Trophoblast cell (in vitro differentiated cells and primary cell): ENCODE data around the gene BOC.

Experiments
- DNase-seq, 2 donors: peaks; one replicate each; pipeline ENCODE4 v3.0.0-alpha.2; 2016
- H2AFZ ChIP-seq: 2 replicates; pipeline ENCODE4 v1.6.1; 2013; ENCODE audit warnings: low read length, moderate library complexity, mild to moderate bottlenecking; ENCODE audit not compliant: insufficient read depth, poor library complexity
- H2AK5ac ChIP-seq: 2 replicates; pipeline ENCODE4 v1.6.1; 2013; ENCODE audit warnings: mild to moderate bottlenecking, low read length
- H2BK120ac ChIP-seq: 2 replicates; pipeline ENCODE4 v1.6.1; 2013; ENCODE audit warnings: low read length, mild to moderate bottlenecking, moderate library complexity; ENCODE audit not compliant: insufficient read depth, poor library complexity
- H2BK12ac ChIP-seq: 2 replicates; pipeline ENCODE4 v1.6.1; 2013; ENCODE audit warnings: mild to moderate bottlenecking, low read length, moderate library complexity
- H2BK5ac ChIP-seq: 2 replicates; pipeline ENCODE4 v1.6.1; 2013; ENCODE audit warnings: low read length, low read depth, moderate library complexity, mild to moderate bottlenecking; ENCODE audit not compliant: poor library complexity
- H3K14ac ChIP-seq: 2 replicates; pipeline ENCODE4 v1.6.1; 2013; ENCODE audit warnings: mild to moderate bottlenecking, low read length
- H3K18ac ChIP-seq: 2 replicates; pipeline ENCODE4 v1.6.1; 2013; ENCODE audit warnings: mild to moderate bottlenecking, low read length
- H3K23ac ChIP-seq: 2 replicates; pipeline ENCODE4 v1.6.1; 2013; ENCODE audit warnings: low read length
- H3K27ac ChIP-seq: 2 replicates; pipeline ENCODE4 v1.5.1; 2013; ENCODE audit warnings: low read depth, mild to moderate bottlenecking, inconsistent platforms, low read length, moderate library complexity
- H3K27me3 ChIP-seq: 2 replicates; pipeline ENCODE4 v1.6.1; 2013; ENCODE audit warnings: inconsistent platforms, mild to moderate bottlenecking, low read length, moderate library complexity; ENCODE audit not compliant: insufficient read depth
- H3K36me3 ChIP-seq, 2 experiments: 1 replicate in 1 of 2; 2 replicates in 1 of 2; pipeline ENCODE4 v1.6.1; 2013; ENCODE audit warnings: low read length in 2 of 2, mild to moderate bottlenecking in 2 of 2, moderate library complexity in 1 of 2; ENCODE audit not compliant: insufficient read depth in 2 of 2, control insufficient read depth in 1 of 2
- H3K4ac ChIP-seq: 2 replicates; pipeline ENCODE4 v1.6.1; 2013; ENCODE audit warnings: low read depth, mild to moderate bottlenecking, low read length, moderate library complexity
- H3K4me1 ChIP-seq, 2 experiments: 1 replicate in 1 of 2; 2 replicates in 1 of 2; pipeline ENCODE4 v1.6.1; 2013; ENCODE audit warnings: low read length in 2 of 2, mild to moderate bottlenecking in 2 of 2, moderate library complexity in 1 of 2; ENCODE audit not compliant: insufficient read depth in 2 of 2, control insufficient read depth in 1 of 2
- H3K4me2 ChIP-seq: 2 replicates; pipeline ENCODE4 v1.6.1; 2013; ENCODE audit warnings: inconsistent platforms, mild to moderate bottlenecking, low read length, moderate library complexity
- H3K4me3 ChIP-seq: 2 replicates; pipeline ENCODE4 v1.5.1; 2013; ENCODE audit warnings: mild to moderate bottlenecking, low read depth, low read length, inconsistent platforms
- H3K79me1 ChIP-seq: one replicate; pipeline ENCODE4 v1.6.1; 2013; ENCODE audit warnings: low read length
- H3K79me2 ChIP-seq: 2 replicates; pipeline ENCODE4 v1.6.1; 2013; ENCODE audit warnings: low read length, mild to moderate bottlenecking; ENCODE audit not compliant: control insufficient read depth, insufficient read depth, poor library complexity
- H3K9ac ChIP-seq: 2 replicates; pipeline ENCODE4 v1.6.1; 2013; ENCODE audit warnings: mild to moderate bottlenecking, low read length
- H3K9me3 ChIP-seq: 2 replicates; pipeline ENCODE4 v1.6.1; 2013; ENCODE audit warnings: low read depth, mild to moderate bottlenecking, control low read depth, inconsistent platforms, low read length; ENCODE audit not compliant: insufficient read depth
- H4K12ac ChIP-seq: 2 replicates; pipeline ENCODE4 v1.6.1; 2013; ENCODE audit warnings: low read depth, mild to moderate bottlenecking, low read length, moderate library complexity
- H4K8ac ChIP-seq: 2 replicates; pipeline ENCODE4 v1.6.1; 2013; ENCODE audit warnings: low read depth, mild to moderate bottlenecking, low read length, moderate library complexity
- H4K91ac ChIP-seq: one replicate; pipeline ENCODE4 v1.6.1; 2013; ENCODE audit warnings: low read depth, mild to moderate bottlenecking, low read length, moderate library complexity
- WGBS: extraction: QIAGEN DNeasy Blood & Tissue Kit; methylation state at CpG from one replicate; pipeline ENCODE4 v1.1.7; 2013; ENCODE audit warnings: missing lambda C conversion rate; ENCODE audit not compliant: insufficient read length, insufficient coverage; ENCODE audit errors: extremely low coverage; 5-methylcytosine and 5-hydroxymethylcytosine counted together

Gene BOC

DNA sequence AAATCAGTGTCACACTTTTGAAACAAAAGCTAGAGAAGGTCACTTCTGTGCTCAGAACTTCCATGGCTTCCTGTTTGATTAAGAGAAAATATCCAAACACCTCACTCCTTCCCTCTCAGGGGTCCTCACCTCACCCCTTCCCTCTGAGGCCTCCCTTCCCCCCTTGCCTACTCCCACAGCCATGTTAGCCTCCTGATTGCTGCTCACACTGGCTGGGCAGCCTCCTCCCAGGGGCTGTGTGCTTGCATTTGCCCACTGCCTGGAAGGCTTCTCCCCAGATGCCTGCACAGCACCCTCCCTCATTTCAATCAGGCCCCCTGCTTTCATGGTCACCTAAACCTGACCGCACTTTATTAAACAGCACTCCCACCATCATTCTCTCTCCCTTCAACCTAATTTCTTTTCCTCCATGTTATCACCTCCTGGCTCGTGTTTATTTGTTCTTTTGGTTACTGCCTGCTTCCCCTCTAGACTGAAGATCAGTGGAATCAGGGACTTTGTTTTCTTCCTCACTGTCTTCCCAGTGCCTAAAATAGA, 10.4 kb downstream of the BOC start:
- Histone ChIP-seq H2BK12ac (peak overlapping the region; percentile 2), H4K12ac (no peak overlapping the region), H3K79me1 (no peaks in the 10 kb centered on the region), H3K4me1 (peaks cover 4 to 39% of the 10 kb centered on the region in 2 experiments), H3K27ac (peak overlapping the region; percentile 19), H2BK120ac (no peak overlapping the region), H3K14ac (peak overlapping the region; percentile 1), H3K18ac (no peak overlapping the region), H3K23ac (no peak overlapping the region), H2AFZ (no peak overlapping the region), H3K36me3 (peaks cover 25 to 40% of the 10 kb centered on the region in 2 experiments), H3K9ac (no peak overlapping the region), H3K79me2 (peaks cover 2% of the 10 kb centered on the region), H3K4me3 (peak overlapping the region; percentile 32), H3K27me3 (no peaks in the 10 kb centered on the region), H3K9me3 (no peaks in the 10 kb centered on the region), H3K4me2 (no peak overlapping the region), H4K8ac (no peak overlapping the region), H4K91ac (no peak overlapping the region), H2AK5ac (no peak overlapping the region), H3K4ac (no peak overlapping the region), H2BK5ac (peak overlapping the region; percentile 0)
- 100% methylated on average over 1 of the region's 2 CpGs for WGBS
- DNase-seq = no peak

DNA sequence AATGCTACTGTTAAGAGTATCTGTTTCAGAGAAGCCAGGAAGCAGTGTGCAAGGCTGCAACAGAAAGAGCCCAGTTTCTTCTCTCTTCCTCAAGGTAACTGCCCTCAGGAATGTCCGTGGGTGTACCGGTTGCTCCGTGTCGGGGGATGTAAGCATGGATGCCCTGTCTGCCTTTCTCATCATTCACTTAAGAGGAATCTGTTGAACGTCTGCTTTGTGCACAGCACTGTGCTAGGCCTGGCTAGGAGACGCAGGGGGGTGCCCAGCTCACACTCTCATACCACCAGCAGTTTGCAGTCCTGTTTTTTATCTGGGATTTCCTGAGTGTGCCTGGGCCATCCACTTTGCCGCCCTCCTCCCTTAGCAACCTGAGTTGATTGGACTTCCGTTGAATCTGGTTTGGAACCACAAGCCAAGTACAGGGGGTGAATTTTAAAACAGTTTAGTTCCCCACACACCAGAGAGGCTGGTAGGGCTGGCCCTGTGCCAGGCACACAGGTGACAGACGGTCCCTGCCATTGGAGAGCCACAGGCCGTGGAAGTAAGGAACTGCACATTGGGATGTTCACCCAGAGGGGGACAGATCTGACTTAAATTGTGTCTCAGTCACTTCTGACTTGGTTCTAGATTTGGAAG, 11.2 kb downstream of the BOC start:
- Histone ChIP-seq H4K12ac (no peak overlapping the region), H3K9ac (no peak overlapping the region), H4K91ac (no peak overlapping the region), H3K4me2 (no peak overlapping the region), H2AFZ (no peak overlapping the region), H2AK5ac (no peak overlapping the region), H3K79me1 (no peaks in the 10 kb centered on the region), H3K18ac (no peak overlapping the region), H2BK12ac (no peak overlapping the region), H2BK5ac (no peak overlapping the region), H3K14ac (no peak overlapping the region), H3K4me1 (peaks cover 4 to 39% of the 10 kb centered on the region in 2 experiments), H3K4me3 (no peak overlapping the region), H3K36me3 (peaks cover 25 to 36% of the 10 kb centered on the region in 2 experiments), H3K27me3 (no peaks in the 10 kb centered on the region), H3K27ac (peak overlapping the region; percentile 42), H3K23ac (no peak overlapping the region), H3K79me2 (peaks cover 2% of the 10 kb centered on the region), H4K8ac (no peak overlapping the region), H3K4ac (no peak overlapping the region), H3K9me3 (no peaks in the 10 kb centered on the region), H2BK120ac (no peak overlapping the region)
- DNase-seq = no peak
- WGBS = no CpG with 5 or more reads among the region's 10 CpGs

DNA sequence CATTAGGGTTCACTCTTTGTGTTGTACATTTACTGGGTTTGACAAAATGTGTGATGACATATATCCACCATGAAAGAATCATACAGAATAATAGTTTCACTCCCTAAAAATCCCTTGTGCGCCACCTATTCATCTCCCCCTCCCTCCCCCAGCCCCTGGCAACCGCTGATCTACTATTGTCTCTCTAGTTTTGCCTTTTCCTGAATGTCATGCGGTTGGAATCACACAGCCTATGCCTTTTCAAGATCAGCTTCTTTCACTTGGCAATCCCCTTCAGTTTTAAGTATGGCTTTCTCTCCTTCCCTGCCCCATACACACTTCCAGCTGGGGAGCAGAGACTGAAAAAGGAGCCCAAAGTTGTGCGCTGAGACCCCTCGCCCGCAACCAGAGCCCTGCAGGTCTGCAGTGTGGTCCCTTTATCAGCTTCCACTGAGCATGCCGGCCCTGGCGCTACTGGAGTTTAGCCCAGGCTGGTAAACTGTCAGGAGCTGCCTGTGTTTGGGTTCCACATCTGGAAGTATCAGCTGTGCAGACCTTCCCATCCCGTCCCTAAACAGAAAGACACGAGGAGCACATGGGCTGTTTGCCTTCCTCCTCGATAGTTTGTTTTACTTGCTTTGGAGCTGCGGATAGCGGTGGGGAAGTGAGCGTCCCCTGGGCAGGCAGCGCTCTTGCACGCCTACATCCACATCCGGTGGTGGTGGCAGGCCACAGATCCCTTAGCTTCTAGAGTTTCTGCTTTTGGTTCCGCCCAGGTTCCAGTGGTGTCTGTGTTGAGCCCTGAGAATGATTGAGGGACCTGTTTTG, 12.3 kb downstream of the BOC start:
- Histone ChIP-seq H3K4me1 (peaks cover 8 to 39% of the 10 kb centered on the region in 2 experiments), H3K27ac (no peak overlapping the region), H3K79me1 (no peaks in the 10 kb centered on the region), H2BK5ac (no peak overlapping the region), H2BK120ac (no peak overlapping the region), H3K14ac (no peak overlapping the region), H3K18ac (peak overlapping the region; percentile 0), H2AK5ac (no peak overlapping the region), H3K4me3 (no peak overlapping the region), H3K36me3 (peaks cover 24 to 36% of the 10 kb centered on the region in 2 experiments), H3K79me2 (peaks cover 2% of the 10 kb centered on the region), H2BK12ac (no peak overlapping the region), H3K9ac (no peak overlapping the region), H3K4me2 (no peak overlapping the region), H4K8ac (no peak overlapping the region), H3K23ac (no peak overlapping the region), H3K9me3 (no peaks in the 10 kb centered on the region), H3K4ac (no peak overlapping the region), H4K12ac (no peak overlapping the region), H2AFZ (no peak overlapping the region), H4K91ac (no peak overlapping the region), H3K27me3 (no peaks in the 10 kb centered on the region)
- WGBS = no CpG with 5 or more reads among the region's 18 CpGs
- DNase-seq = no peak

DNA sequence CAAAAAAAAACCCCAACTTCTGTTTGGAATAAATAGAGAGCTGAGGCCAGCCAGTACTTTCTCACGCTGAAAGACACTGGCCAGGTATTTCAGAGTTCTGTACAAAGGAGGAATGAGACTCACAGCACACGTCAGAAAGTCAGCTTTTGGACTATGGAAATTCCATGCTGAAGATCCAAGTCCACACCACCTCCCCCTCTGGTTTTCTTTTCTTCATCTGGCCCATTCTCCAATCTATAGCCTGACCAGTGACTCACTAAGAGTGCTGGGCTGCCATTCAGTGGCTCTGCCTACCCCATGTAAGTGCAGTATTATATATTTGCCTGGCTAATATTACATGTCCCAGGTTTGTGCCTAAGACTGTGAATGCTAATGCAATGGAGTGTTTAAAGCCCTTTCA, 13.9 kb downstream of the BOC start:
- peaks cover 8 to 30% of the 10 kb centered on the region in 2 experiments for H3K4me1 ChIP-seq
- H3K27me3 ChIP-seq = no peaks in the 10 kb centered on the region
- no peak overlapping the region for H3K4me2 ChIP-seq
- no peak overlapping the region for H4K12ac ChIP-seq
- H2AK5ac ChIP-seq = no peak overlapping the region
- H3K23ac ChIP-seq = no peak overlapping the region
- no peak overlapping the region for H3K4me3 ChIP-seq
- WGBS = no CpG with 5 or more reads among the region's 2 CpGs
- H2BK5ac ChIP-seq = no peak overlapping the region
- H2BK12ac ChIP-seq = no peak overlapping the region
- H3K9me3 ChIP-seq = peaks cover 1% of the 10 kb centered on the region
- H3K27ac ChIP-seq = no peak overlapping the region
- H2BK120ac ChIP-seq = no peak overlapping the region
- H3K4ac ChIP-seq = no peak overlapping the region
- no peaks in the 10 kb centered on the region for H3K79me1 ChIP-seq
- no peak overlapping the region for H3K18ac ChIP-seq
- H2AFZ ChIP-seq = no peak overlapping the region
- no peak overlapping the region for H4K91ac ChIP-seq
- peaks cover 21 to 28% of the 10 kb centered on the region in 2 experiments for H3K36me3 ChIP-seq
- DNase-seq = peak in 1 of 2 donors; percentile 39
- H4K8ac ChIP-seq = no peak overlapping the region
- H3K14ac ChIP-seq = no peak overlapping the region
- no peaks in the 10 kb centered on the region for H3K79me2 ChIP-seq
- H3K9ac ChIP-seq = no peak overlapping the region
